Neural progenitor cell (in vitro differentiated cells): ENCODE results near the gene ART3.

Source experiments
- EZH2 ChIP-seq: fragments of 200-600 bp; sonication (generic); IDR thresholded peaks from 2 replicates; pipeline ENCODE4 v1.6.1; 2017; ENCODE audit warnings: antibody characterized with exemption, mild to moderate bottlenecking, moderate library complexity
- TF ChIP-seq, protein P1 (sequence below): fragments of 200-600 bp; sonication (generic); IDR thresholded peaks from 2 replicates; pipeline ENCODE4 v1.5.1; 2017; ENCODE audit warnings: antibody characterized with exemption, mild to moderate bottlenecking

- TF ChIP-seq EZH2 = no peak
- TF ChIP-seq, protein P1, sequence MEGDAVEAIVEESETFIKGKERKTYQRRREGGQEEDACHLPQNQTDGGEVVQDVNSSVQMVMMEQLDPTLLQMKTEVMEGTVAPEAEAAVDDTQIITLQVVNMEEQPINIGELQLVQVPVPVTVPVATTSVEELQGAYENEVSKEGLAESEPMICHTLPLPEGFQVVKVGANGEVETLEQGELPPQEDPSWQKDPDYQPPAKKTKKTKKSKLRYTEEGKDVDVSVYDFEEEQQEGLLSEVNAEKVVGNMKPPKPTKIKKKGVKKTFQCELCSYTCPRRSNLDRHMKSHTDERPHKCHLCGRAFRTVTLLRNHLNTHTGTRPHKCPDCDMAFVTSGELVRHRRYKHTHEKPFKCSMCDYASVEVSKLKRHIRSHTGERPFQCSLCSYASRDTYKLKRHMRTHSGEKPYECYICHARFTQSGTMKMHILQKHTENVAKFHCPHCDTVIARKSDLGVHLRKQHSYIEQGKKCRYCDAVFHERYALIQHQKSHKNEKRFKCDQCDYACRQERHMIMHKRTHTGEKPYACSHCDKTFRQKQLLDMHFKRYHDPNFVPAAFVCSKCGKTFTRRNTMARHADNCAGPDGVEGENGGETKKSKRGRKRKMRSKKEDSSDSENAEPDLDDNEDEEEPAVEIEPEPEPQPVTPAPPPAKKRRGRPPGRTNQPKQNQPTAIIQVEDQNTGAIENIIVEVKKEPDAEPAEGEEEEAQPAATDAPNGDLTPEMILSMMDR = no peak
These were observed 14.2 kb downstream of the ART3 start for GRCh38 chr4:76088719-76089118.
